ENCODE data around the gene ZC3H12D.
"Not testable (repeated sequence)": the region's sequence is repeated elsewhere in the genome, so short reads cannot be mapped to it uniquely, and the experiment has no call there.

- not testable (repeated sequence) for TF ChIP-seq CREM (IDR thresholded peaks at IDR 0.05); CREM (CRISPR knock-in tag; IDR thresholded peaks at IDR 0.05); ZFP1 (CRISPR knock-in tag; IDR thresholded peaks at IDR 0.05)
Measured at GRCh38 chr6:149495349-149496016, 10.7 kb upstream of the ZC3H12D start.

All from HepG2 (cell line).